Rectal smooth muscle tissue (tissue), 1 donor: ENCODE measurements around the gene CYP24A1.

Experiments used
- H3K27ac ChIP-seq: one replicate; pipeline ENCODE4 v1.7.0; 2013; ENCODE audit warnings: low read depth, low read length, inconsistent platforms
- H3K27me3 ChIP-seq: one replicate; pipeline ENCODE4 v1.7.0; 2013; ENCODE audit warnings: low read length; ENCODE audit not compliant: control insufficient read depth, insufficient read depth
- H3K36me3 ChIP-seq: one replicate; pipeline ENCODE4 v1.7.0; 2013; ENCODE audit warnings: low read length; ENCODE audit not compliant: control insufficient read depth, insufficient read depth
- H3K4me1 ChIP-seq: one replicate; pipeline ENCODE4 v1.7.0; 2013; ENCODE audit warnings: low read length; ENCODE audit not compliant: control insufficient read depth, insufficient read depth
- H3K4me3 ChIP-seq: one replicate; pipeline ENCODE4 v1.7.0; 2013; ENCODE audit warnings: low read length
- H3K9ac ChIP-seq: one replicate; pipeline ENCODE4 v1.7.0; 2013; ENCODE audit warnings: low read length

Gene CYP24A1

DNA sequence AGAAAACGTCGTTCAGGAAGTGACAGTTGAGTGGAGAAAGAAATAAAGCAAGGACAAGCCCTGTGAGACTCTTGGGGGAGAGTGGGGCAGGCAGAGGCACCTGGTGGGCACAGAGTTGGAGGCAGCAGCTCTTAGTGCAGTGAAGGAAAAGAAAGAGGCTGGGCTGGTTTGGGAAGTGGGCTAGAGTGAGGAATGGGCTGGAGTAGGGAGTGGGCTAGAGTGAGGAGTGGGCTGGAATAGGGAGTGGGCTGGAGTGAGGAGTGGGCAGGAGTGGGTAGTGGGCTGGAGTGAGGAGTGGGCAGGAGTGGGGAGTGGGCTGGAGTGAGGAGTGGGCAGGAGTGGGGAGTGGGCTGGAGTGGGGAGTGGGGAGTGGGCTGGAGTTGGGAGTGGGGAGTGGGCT, 59.7 kb downstream of the CYP24A1 start:
- Histone ChIP-seq H3K4me1 (no peaks in the 10 kb centered on the region), H3K27ac (no peak overlapping the region), H3K9ac (no peak overlapping the region), H3K36me3 (no peaks in the 10 kb centered on the region), H3K4me3 (no peak overlapping the region), H3K27me3 (no peaks in the 10 kb centered on the region)

- Histone ChIP-seq H3K27me3 (no peaks in the 10 kb centered on the region), H3K36me3 (no peaks in the 10 kb centered on the region), H3K4me3 (no peak overlapping the region), H3K27ac (no peak overlapping the region), H3K4me1 (no peaks in the 10 kb centered on the region), H3K9ac (no peak overlapping the region)
These were observed 60.2 kb downstream of the CYP24A1 start for GRCh38 chr20:54113566-54113965.

DNA sequence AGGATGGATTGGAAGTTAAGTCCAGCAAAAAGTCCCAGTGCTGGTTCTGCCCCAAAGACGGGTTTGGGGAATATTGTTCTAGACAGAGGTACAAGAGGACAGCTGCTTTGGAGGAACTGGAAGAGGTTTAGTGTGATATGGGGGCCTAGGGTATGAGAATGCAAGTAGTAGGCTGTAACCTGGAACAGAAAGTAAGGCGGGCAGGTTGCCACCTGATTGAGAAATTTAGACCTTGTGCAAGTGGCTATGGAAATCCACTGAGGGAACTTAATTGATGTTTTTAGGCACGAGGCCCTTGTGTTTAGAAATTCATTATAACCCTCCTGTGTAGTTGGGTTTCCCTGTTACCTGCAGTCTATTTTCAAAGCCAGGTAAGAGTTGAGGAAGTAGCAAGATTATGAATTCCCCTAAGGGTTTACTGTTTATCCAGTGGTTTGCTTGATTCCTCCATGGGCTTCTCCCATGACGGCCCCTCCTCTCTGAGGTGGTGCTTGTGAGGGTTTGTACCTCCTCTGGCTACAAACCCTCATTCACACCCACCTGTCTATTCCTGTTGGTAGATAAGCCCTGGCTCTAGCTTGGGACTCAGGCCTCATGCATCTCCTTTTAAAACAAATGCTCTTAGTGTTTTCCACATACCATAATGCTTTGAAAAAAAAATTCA, 61.4 kb downstream of the CYP24A1 start:
- Histone ChIP-seq H3K27me3 (no peaks in the 10 kb centered on the region), H3K36me3 (no peaks in the 10 kb centered on the region), H3K27ac (no peak overlapping the region), H3K4me1 (no peaks in the 10 kb centered on the region), H3K9ac (no peak overlapping the region), H3K4me3 (no peak overlapping the region)

GRCh38 chr20:54111460-54111859, 62.3 kb downstream of the CYP24A1 start:
- no peak overlapping the region for H3K27ac ChIP-seq
- no peaks in the 10 kb centered on the region for H3K4me1 ChIP-seq
- H3K4me3 ChIP-seq: no peak overlapping the region
- no peak overlapping the region for H3K9ac ChIP-seq
- H3K27me3 ChIP-seq: no peaks in the 10 kb centered on the region
- H3K36me3 ChIP-seq: no peaks in the 10 kb centered on the region

DNA sequence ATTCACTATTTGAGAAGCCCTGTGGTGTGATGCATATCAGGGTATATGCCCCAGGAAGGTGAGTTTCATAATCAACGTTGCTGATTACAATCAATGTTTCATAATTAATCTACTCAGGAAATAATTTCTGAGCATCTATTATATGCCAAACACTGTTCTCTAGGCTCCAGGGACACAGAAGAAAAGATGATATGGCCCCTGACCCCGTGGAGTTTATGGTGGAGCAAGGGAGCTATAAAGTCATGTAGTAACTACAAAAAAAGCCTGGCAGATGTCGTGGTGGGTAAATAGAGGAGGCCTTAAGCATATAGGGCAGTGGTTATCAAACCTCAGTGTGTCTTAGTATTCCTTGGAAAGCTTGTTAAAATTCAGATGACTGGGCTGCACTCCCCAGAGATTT, 63.3 kb downstream of the CYP24A1 start:
- Histone ChIP-seq H3K9ac (no peak overlapping the region), H3K36me3 (no peaks in the 10 kb centered on the region), H3K27me3 (no peaks in the 10 kb centered on the region), H3K4me1 (no peaks in the 10 kb centered on the region), H3K27ac (no peak overlapping the region), H3K4me3 (no peak overlapping the region)

- Histone ChIP-seq H3K4me1 (no peaks in the 10 kb centered on the region), H3K36me3 (no peaks in the 10 kb centered on the region), H3K27me3 (no peaks in the 10 kb centered on the region), H3K9ac (no peak overlapping the region), H3K4me3 (no peak overlapping the region), H3K27ac (no peak overlapping the region)
These were observed 63.7 kb downstream of the CYP24A1 start for GRCh38 chr20:54110041-54110440.

GRCh38 chr20:54108817-54109216, 65.0 kb downstream of the CYP24A1 start:
- H3K4me1 ChIP-seq: no peaks in the 10 kb centered on the region
- H3K9ac ChIP-seq: no peak overlapping the region
- no peaks in the 10 kb centered on the region for H3K27me3 ChIP-seq
- no peaks in the 10 kb centered on the region for H3K36me3 ChIP-seq
- no peak overlapping the region for H3K27ac ChIP-seq
- H3K4me3 ChIP-seq: no peak overlapping the region

- Histone ChIP-seq H3K4me3 (no peak overlapping the region), H3K4me1 (no peaks in the 10 kb centered on the region), H3K9ac (no peak overlapping the region), H3K27ac (no peak overlapping the region), H3K27me3 (no peaks in the 10 kb centered on the region), H3K36me3 (no peaks in the 10 kb centered on the region)
These were observed 65.5 kb downstream of the CYP24A1 start for GRCh38 chr20:54108326-54108642.

- Histone ChIP-seq H3K4me3 (no peak overlapping the region), H3K27me3 (no peaks in the 10 kb centered on the region), H3K4me1 (no peaks in the 10 kb centered on the region), H3K36me3 (no peaks in the 10 kb centered on the region), H3K9ac (no peak overlapping the region), H3K27ac (no peak overlapping the region)
These were observed 66.0 kb downstream of the CYP24A1 start for GRCh38 chr20:54107600-54108325.

- Histone ChIP-seq H3K27ac (no peak overlapping the region), H3K4me3 (no peak overlapping the region), H3K9ac (no peak overlapping the region), H3K36me3 (no peaks in the 10 kb centered on the region), H3K27me3 (no peaks in the 10 kb centered on the region), H3K4me1 (no peaks in the 10 kb centered on the region)
These were observed 66.6 kb downstream of the CYP24A1 start for GRCh38 chr20:54107181-54107580.

GRCh38 chr20:54106162-54106561, 67.6 kb downstream of the CYP24A1 start:
- no peak overlapping the region for H3K9ac ChIP-seq
- no peak overlapping the region for H3K27ac ChIP-seq
- H3K4me1 ChIP-seq: no peaks in the 10 kb centered on the region
- no peaks in the 10 kb centered on the region for H3K36me3 ChIP-seq
- H3K27me3 ChIP-seq: no peaks in the 10 kb centered on the region
- no peak overlapping the region for H3K4me3 ChIP-seq

DNA sequence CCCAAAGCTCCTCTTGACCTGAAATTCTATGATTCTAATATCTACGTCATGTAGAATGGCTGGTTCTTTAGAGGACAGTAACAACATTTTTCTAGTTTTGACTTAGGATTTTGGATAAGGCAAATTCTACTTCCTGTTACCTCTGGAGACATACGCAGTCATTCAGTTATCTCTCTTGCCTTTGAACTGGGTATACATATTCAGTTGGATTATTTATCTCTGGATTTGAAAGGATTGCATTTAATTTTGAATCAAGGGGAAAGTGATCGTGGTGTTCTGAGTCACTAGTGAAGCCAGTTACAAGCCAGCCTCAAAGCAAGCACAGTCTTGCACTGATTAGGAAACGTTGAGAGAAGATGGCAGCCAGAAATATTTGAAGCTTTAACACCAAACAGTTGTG, 68.1 kb downstream of the CYP24A1 start:
- Histone ChIP-seq H3K4me1 (no peaks in the 10 kb centered on the region), H3K36me3 (no peaks in the 10 kb centered on the region), H3K27me3 (no peaks in the 10 kb centered on the region), H3K4me3 (no peak overlapping the region), H3K9ac (no peak overlapping the region), H3K27ac (no peak overlapping the region)

DNA sequence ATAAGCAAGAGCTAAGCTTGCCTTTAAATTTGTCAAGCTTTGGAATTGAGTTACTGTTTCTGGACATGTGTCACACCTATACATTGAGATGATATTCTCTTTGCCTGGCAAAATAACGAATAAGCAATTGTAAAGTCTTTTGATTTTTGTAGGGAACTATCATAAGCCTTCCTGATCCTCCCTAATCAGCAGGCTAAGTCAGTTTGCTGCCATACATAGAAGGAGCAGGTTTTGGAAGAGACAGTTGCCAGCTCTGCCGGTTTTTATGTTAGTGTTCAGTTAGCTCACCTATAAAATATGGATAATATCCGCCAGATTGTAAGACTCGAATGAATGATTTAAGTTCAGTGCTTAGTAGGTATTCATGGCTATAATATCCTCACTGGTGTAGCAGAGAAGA, 69.0 kb downstream of the CYP24A1 start:
- no peaks in the 10 kb centered on the region for H3K4me1 ChIP-seq
- H3K27ac ChIP-seq: no peak overlapping the region
- no peak overlapping the region for H3K4me3 ChIP-seq
- H3K9ac ChIP-seq: no peak overlapping the region
- no peaks in the 10 kb centered on the region for H3K27me3 ChIP-seq
- no peaks in the 10 kb centered on the region for H3K36me3 ChIP-seq
